Fibroblast of pulmonary artery (primary cell): ENCODE measurements around the gene HNMT.
A peak's percentile ranks its signal among the peaks of the same experiment; 100 is the strongest.

Experiments
- DNase-seq: peaks from one replicate; pipeline ENCODE4 v3.0.0-alpha.2; 2010; ENCODE audit warnings: low read depth
- H3K4me3 ChIP-seq: replicated peaks from 2 replicates; pipeline ENCODE4 v1.5.1; 2011; ENCODE audit warnings: low read depth, mild to moderate bottlenecking, control low read depth, low read length, moderate library complexity
- CTCF ChIP-seq: IDR thresholded peaks from 2 replicates; pipeline ENCODE4 v1.5.1; 2011; ENCODE audit warnings: mild to moderate bottlenecking, control low read depth, low read length, inconsistent platforms; ENCODE audit errors: missing control alignments

HNMT gene

GRCh38 chr2:137939026-137939425 lies 25.2 kb upstream of the HNMT start:
- DNase-seq, result peak; percentile 42
- no peak overlapping the region for H3K4me3 ChIP-seq
- TF ChIP-seq CTCF, result no peak

GRCh38 chr2:137940154-137940553 lies 24.1 kb upstream of the HNMT start:
- TF ChIP-seq CTCF, result no peak
- H3K4me3 ChIP-seq, result no peak overlapping the region
- DNase-seq, result no peak

GRCh38 chr2:137942037-137942832 lies 22.0 kb upstream of the HNMT start:
- H3K4me3 ChIP-seq, result no peak overlapping the region
- no peak for TF ChIP-seq CTCF
- DNase-seq, result no peak

GRCh38 chr2:137942833-137943677 lies 21.2 kb upstream of the HNMT start:
- H3K4me3 ChIP-seq, result no peak overlapping the region
- TF ChIP-seq CTCF, result no peak
- no peak for DNase-seq

GRCh38 chr2:137943678-137944347 lies 20.5 kb upstream of the HNMT start:
- no peak for TF ChIP-seq CTCF

GRCh38 chr2:137944714-137945113 lies 19.6 kb upstream of the HNMT start:
- DNase-seq, result no peak
- no peak for TF ChIP-seq CTCF
- H3K4me3 ChIP-seq, result no peak overlapping the region

More at GRCh38 chr2:137943678-137944347, 20.5 kb upstream of the HNMT start:
- no peak overlapping the region for H3K4me3 ChIP-seq
- no peak for DNase-seq
